Measurements from ENCODE around the gene CAB39.

DNA sequence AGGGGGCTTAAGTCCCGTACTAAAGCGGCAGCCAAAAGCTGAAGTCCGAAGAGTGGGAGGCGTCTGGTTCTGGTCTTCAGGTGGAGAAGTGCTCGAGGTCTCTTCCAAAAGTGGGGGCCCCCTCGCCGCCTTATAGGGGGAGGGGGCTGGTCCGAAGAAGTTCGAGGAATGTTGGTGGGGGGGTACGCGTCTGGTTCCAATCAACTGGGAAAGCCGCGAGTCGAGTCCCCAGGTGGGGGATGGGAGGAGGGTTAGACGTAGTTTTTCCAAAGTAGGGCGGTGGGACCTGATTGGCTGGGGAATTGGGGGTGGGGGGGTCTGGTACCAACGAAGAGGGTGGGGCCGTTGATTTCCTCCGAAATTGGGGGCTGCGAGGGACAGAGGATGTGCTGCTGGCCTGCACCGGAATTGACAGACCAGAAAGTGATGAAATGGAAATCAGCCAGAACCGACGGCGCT is 152.7 kb downstream of the CAB39 start:
- TF ChIP-seq SNAI2 (CRISPR knock-in tag; IDR thresholded peaks at IDR 0.05) = no peak
- TF ChIP-seq ISL1 (CRISPR knock-in tag; IDR thresholded peaks at IDR 0.05) = no peak
- no peak for TF ChIP-seq PPARA (CRISPR knock-in tag; IDR thresholded peaks at IDR 0.05; ENCODE audit: borderline replicate concordance)
- no peak for TF ChIP-seq ZC3H10 (CRISPR knock-in tag; IDR thresholded peaks at IDR 0.05)
- TF ChIP-seq ARNTL (CRISPR knock-in tag; IDR thresholded peaks at IDR 0.05; ENCODE audit: borderline replicate concordance, low read depth) = no peak
- TF ChIP-seq CSDC2 (CRISPR knock-in tag; IDR thresholded peaks at IDR 0.05) = no peak
- TF ChIP-seq, protein P1, sequence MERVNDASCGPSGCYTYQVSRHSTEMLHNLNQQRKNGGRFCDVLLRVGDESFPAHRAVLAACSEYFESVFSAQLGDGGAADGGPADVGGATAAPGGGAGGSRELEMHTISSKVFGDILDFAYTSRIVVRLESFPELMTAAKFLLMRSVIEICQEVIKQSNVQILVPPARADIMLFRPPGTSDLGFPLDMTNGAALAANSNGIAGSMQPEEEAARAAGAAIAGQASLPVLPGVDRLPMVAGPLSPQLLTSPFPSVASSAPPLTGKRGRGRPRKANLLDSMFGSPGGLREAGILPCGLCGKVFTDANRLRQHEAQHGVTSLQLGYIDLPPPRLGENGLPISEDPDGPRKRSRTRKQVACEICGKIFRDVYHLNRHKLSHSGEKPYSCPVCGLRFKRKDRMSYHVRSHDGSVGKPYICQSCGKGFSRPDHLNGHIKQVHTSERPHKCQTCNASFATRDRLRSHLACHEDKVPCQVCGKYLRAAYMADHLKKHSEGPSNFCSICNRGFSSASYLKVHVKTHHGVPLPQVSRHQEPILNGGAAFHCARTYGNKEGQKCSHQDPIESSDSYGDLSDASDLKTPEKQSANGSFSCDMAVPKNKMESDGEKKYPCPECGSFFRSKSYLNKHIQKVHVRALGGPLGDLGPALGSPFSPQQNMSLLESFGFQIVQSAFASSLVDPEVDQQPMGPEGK (CRISPR knock-in tag; IDR thresholded peaks at IDR 0.05; ENCODE audit: borderline replicate concordance) = no peak
- TF ChIP-seq ZFP30 (CRISPR knock-in tag; IDR thresholded peaks at IDR 0.05) = no peak
- TF ChIP-seq, protein P2, sequence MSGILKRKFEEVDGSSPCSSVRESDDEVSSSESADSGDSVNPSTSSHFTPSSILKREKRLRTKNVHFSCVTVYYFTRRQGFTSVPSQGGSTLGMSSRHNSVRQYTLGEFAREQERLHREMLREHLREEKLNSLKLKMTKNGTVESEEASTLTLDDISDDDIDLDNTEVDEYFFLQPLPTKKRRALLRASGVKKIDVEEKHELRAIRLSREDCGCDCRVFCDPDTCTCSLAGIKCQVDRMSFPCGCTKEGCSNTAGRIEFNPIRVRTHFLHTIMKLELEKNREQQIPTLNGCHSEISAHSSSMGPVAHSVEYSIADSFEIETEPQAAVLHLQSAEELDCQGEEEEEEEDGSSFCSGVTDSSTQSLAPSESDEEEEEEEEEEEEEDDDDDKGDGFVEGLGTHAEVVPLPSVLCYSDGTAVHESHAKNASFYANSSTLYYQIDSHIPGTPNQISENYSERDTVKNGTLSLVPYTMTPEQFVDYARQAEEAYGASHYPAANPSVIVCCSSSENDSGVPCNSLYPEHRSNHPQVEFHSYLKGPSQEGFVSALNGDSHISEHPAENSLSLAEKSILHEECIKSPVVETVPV (CRISPR knock-in tag; IDR thresholded peaks at IDR 0.05) = no peak
- TF ChIP-seq, protein P3, sequence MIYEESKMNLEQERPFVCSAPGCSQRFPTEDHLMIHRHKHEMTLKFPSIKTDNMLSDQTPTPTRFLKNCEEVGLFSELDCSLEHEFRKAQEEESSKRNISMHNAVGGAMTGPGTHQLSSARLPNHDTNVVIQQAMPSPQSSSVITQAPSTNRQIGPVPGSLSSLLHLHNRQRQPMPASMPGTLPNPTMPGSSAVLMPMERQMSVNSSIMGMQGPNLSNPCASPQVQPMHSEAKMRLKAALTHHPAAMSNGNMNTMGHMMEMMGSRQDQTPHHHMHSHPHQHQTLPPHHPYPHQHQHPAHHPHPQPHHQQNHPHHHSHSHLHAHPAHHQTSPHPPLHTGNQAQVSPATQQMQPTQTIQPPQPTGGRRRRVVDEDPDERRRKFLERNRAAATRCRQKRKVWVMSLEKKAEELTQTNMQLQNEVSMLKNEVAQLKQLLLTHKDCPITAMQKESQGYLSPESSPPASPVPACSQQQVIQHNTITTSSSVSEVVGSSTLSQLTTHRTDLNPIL (CRISPR knock-in tag; IDR thresholded peaks at IDR 0.05; ENCODE audit: low read depth) = no peak
- TF ChIP-seq GLIS3 (CRISPR knock-in tag; IDR thresholded peaks at IDR 0.05) = no peak
- TF ChIP-seq ZNF70 (CRISPR knock-in tag; IDR thresholded peaks at IDR 0.05) = no peak
- TF ChIP-seq ZFP3 (CRISPR knock-in tag; IDR thresholded peaks at IDR 0.05) = no peak

All from SK-N-SH treated with all-trans-retinoic acid at 6 μM for 48 hours (cell line).